PC-3 (cell line): ENCODE measurements around the gene CUEDC2. TPM values are rescaled to one million over a fixed set of nuclear protein-coding genes. Genes with fewer than 3 reads are reported as not detected.
A peak's percentile ranks its signal among the peaks of the same experiment; 100 is the strongest.

ENCODE experiments used
- ATAC-seq: fragments of 200-7000 bp; cut with Tn5 transposase; 2 replicates; pipeline ENCODE4 v1.9.1; 2020; ENCODE audit warnings: mild to moderate bottlenecking, moderate library complexity
- BruUV-seq: library from RNA; stranded (reverse); fragments of 400-500 nt; replicated peaks from 2 replicates; lab custom pipeline; 2021; lab: Mats Ljungman, UMichigan
- CTCF ChIA-PET: fragments of 300-600 bp; sonication (Branson Sonifier 250); formaldehyde crosslinking; loops from one replicate; lab custom pipeline; 2022; ENCODE audit warnings: antibody characterized with exemption; lab: Charles Lee
- POLR2A ChIA-PET: fragments of 300-600 bp; sonication (Branson Sonifier 250); formaldehyde crosslinking; loops from one replicate; lab custom pipeline; 2022; ENCODE audit warnings: antibody characterized with exemption; ENCODE audit not compliant: unreplicated experiment; lab: Charles Lee
- DNase-seq: peaks from one replicate; pipeline ENCODE4 v3.0.0-alpha.2; 2015
- H2AFZ ChIP-seq: fragments of 300-600 bp; sonication (generic); 2 replicates; pipeline ENCODE4 v1.6.0; 2016; ENCODE audit warnings: antibody characterized with exemption, low read length
- H3F3A ChIP-seq: fragments of 300-600 bp; sonication (generic); one replicate; pipeline ENCODE4 v1.6.0; 2017; ENCODE audit warnings: antibody characterized with exemption, low read length, control low read depth, mild to moderate bottlenecking; ENCODE audit not compliant: unreplicated experiment
- H3K27ac ChIP-seq: fragments of 300-600 bp; sonication (generic); 2 replicates; pipeline ENCODE4 v1.5.1; 2016; ENCODE audit warnings: mild to moderate bottlenecking, low read length
- H3K27me3 ChIP-seq: fragments of 300-600 bp; sonication (generic); 2 replicates; pipeline ENCODE4 v1.6.1; 2016; ENCODE audit warnings: low read length, mixed read lengths
- H3K36me3 ChIP-seq: fragments of 300-600 bp; sonication (generic); 2 replicates; pipeline ENCODE4 v1.6.1; 2016; ENCODE audit warnings: low read depth, mixed run types, low read length, mixed read lengths
- H3K4me1 ChIP-seq: fragments of 300-600 bp; sonication (generic); 2 replicates; pipeline ENCODE4 v1.5.1; 2016; ENCODE audit warnings: low read length; ENCODE audit not compliant: insufficient read depth
- H3K4me2 ChIP-seq: fragments of 300-600 bp; sonication (generic); 2 replicates; pipeline ENCODE4 v1.6.0; 2016; ENCODE audit warnings: low read length
- H3K4me3 ChIP-seq: fragments of 300-600 bp; sonication (generic); 2 replicates; pipeline ENCODE4 v1.5.1; 2016; ENCODE audit warnings: mild to moderate bottlenecking, low read length, mixed read lengths
- H3K79me2 ChIP-seq: fragments of 300-600 bp; sonication (generic); 2 replicates; pipeline ENCODE4 v1.6.1; 2017; ENCODE audit warnings: low read length, mixed read lengths
- H3K9ac ChIP-seq: fragments of 300-600 bp; sonication (generic); 2 replicates; pipeline ENCODE4 v1.6.0; 2016; ENCODE audit warnings: mild to moderate bottlenecking, low read length
- H3K9me2 ChIP-seq: fragments of 300-600 bp; sonication (generic); replicated peaks from 2 replicates; pipeline ENCODE4 v1.6.1; 2016; ENCODE audit warnings: mixed run types, low read length, mixed read lengths
- H3K9me3 ChIP-seq: fragments of 300-600 bp; sonication (generic); 2 replicates; pipeline ENCODE4 v1.6.1; 2016; ENCODE audit warnings: low read length, mixed read lengths
- H4K20me1 ChIP-seq: fragments of 300-600 bp; sonication (generic); 2 replicates; pipeline ENCODE4 v1.6.1; 2016; ENCODE audit warnings: low read length, mixed read lengths
- EZH2 ChIP-seq: fragments of 300-600 bp; sonication (generic); IDR thresholded peaks from one replicate; pipeline ENCODE4 v1.6.1; 2017; ENCODE audit warnings: antibody characterized with exemption, mild to moderate bottlenecking, low read length; ENCODE audit not compliant: unreplicated experiment
- EZH2phosphoT487 ChIP-seq: fragments of 300-600 bp; sonication (generic); IDR thresholded peaks from 2 replicates; pipeline ENCODE4 v1.6.1; 2018; ENCODE audit warnings: mild to moderate bottlenecking, antibody characterized with exemption, low read length, borderline replicate concordance
- intact Hi-C: fragments of 100-400 bp; cut with micrococcal nuclease; formaldehyde crosslinking; loops from 2 replicates; pipeline ENCODE4 v1.9.0; 2023
- total RNA-seq: library from RNA; depleted of rRNA; stranded (reverse); fragments of >200 nt; gene quantifications from 2 replicates; pipeline ENCODE4 v1.2.3, GENCODE V29; 2014
- TF ChIP-seq, protein P1 (sequence below): fragments of 300-600 bp; sonication (generic); conservative IDR thresholded peaks from 2 replicates; pipeline ENCODE4 v1.5.1; 2017; ENCODE audit warnings: antibody characterized with exemption, low read depth, mild to moderate bottlenecking, low read length

Gene CUEDC2
- total RNA-seq, 1 experiment from 2014 or later, result 51.4 TPM

DNA sequence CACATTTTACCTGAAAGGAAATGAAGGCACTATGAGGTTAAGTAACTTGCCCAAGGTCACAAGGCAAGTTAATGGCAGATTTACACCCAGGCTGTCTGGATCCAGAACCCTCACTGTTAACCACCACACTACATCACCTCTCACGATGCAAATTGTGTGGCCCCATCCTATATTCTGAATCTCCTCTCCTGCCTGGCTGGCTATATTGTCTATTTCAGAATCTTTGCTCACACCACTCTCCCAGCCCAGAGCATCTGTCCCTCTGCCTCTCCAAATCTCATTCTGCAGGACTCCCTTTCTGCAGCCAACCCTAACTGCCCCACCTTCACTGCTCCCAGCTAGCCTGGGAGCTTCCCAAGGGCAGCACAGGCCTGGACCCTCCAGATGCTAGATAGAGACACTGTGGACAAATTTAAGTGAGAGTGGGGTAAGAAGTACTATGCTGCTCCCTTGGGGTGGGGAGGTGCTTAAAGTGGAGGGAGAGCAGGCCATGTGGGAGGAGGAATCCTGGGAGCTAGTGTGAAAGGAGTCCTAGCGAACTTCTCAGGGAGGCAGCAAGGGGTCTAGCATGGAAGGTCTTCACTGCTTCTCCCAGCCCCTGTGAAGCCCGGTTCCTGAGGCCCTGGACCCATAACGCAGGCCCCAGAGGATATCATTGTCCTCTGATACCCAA, 786 bp downstream of the CUEDC2 start:
- Histone ChIP-seq H3K36me3 (no peaks in the 10 kb centered on the region), H3K4me2 (peak overlapping the region; percentile 90), H3K27me3 (no peaks in the 10 kb centered on the region), H3F3A (no peaks in the 10 kb centered on the region), H3K4me1 (peaks cover 5% of the 10 kb centered on the region; the same call in 1 of the 2 replicates), H3K4me3 (peak overlapping the region; percentile 85), H3K9ac (peak overlapping the region; percentile 83), H2AFZ (peak overlapping the region; percentile 88), H3K9me3 (no peaks in the 10 kb centered on the region), H3K79me2 (peaks cover 11% of the 10 kb centered on the region; the same call in 1 of the 2 replicates), H3K27ac (no peak overlapping the region), H4K20me1 (no peaks in the 10 kb centered on the region), H3K9me2 (no peaks in the 10 kb centered on the region)
- POLR2A ChIA-PET, result interaction anchor here (0.5 to 0.6 kb wide), 2 partner anchors 42 to 88 kb away, joined by 3 to 6 read pairs; no protein-coding TSS in a partner anchor
- BruUV-seq, result no TSS peak
- no peak for TF ChIP-seq EZH2
- no peak for TF ChIP-seq EZH2phosphoT487
- TF ChIP-seq, protein P1, sequence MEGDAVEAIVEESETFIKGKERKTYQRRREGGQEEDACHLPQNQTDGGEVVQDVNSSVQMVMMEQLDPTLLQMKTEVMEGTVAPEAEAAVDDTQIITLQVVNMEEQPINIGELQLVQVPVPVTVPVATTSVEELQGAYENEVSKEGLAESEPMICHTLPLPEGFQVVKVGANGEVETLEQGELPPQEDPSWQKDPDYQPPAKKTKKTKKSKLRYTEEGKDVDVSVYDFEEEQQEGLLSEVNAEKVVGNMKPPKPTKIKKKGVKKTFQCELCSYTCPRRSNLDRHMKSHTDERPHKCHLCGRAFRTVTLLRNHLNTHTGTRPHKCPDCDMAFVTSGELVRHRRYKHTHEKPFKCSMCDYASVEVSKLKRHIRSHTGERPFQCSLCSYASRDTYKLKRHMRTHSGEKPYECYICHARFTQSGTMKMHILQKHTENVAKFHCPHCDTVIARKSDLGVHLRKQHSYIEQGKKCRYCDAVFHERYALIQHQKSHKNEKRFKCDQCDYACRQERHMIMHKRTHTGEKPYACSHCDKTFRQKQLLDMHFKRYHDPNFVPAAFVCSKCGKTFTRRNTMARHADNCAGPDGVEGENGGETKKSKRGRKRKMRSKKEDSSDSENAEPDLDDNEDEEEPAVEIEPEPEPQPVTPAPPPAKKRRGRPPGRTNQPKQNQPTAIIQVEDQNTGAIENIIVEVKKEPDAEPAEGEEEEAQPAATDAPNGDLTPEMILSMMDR, result no peak
- DNase-seq (peak; percentile 22), ATAC-seq (peak; percentile 48)
- CTCF ChIA-PET, result no interaction called here
- intact Hi-C loops, result loop anchor here (1.0 kb wide), 1 partner anchor 18 kb away; no protein-coding TSS in a partner anchor

DNA sequence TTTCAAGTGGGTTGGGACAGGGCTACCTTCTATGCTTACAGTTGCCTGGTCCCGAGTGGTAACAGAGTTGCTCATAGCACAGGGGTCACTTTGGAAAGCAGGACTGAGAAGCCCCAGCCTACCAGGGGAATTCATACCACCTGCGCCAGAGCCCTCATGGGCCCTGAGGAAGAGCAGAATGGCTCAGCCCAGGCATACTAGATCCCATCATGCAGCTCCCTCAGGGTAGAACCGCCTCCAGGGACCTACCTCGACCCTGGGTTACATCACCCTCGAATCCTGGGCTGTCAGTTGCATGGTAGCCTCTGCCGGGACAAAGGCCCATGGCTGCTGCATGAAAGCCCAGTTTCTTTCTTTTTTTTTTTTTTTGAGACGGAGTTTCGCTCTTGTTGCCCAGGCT, 2.9 kb downstream of the CUEDC2 start:
- H3K4me3 ChIP-seq, result no peak overlapping the region
- no peaks in the 10 kb centered on the region for H3K27me3 ChIP-seq
- no peak overlapping the region for H2AFZ ChIP-seq
- intact Hi-C loops, result no loop called here
- ChIA-PET POLR2A (no interaction called here), CTCF (no interaction called here)
- no peaks in the 10 kb centered on the region for H3F3A ChIP-seq
- H3K9ac ChIP-seq, result no peak overlapping the region
- no peaks in the 10 kb centered on the region for H3K36me3 ChIP-seq
- no peaks in the 10 kb centered on the region for H3K9me3 ChIP-seq
- peaks cover 11% of the 10 kb centered on the region; the same call in 1 of the 2 replicates for H3K79me2 ChIP-seq
- TF ChIP-seq, protein P1, result no peak
- TF ChIP-seq EZH2, result no peak
- no peak for TF ChIP-seq EZH2phosphoT487
- no TSS peak for BruUV-seq
- H3K4me2 ChIP-seq, result no peak overlapping the region
- DNase-seq, result no peak
- no peak for ATAC-seq
- H3K9me2 ChIP-seq, result no peaks in the 10 kb centered on the region
- H3K4me1 ChIP-seq, result peaks cover 5% of the 10 kb centered on the region; the same call in 1 of the 2 replicates
- H4K20me1 ChIP-seq, result no peaks in the 10 kb centered on the region
- H3K27ac ChIP-seq, result no peak overlapping the region

DNA sequence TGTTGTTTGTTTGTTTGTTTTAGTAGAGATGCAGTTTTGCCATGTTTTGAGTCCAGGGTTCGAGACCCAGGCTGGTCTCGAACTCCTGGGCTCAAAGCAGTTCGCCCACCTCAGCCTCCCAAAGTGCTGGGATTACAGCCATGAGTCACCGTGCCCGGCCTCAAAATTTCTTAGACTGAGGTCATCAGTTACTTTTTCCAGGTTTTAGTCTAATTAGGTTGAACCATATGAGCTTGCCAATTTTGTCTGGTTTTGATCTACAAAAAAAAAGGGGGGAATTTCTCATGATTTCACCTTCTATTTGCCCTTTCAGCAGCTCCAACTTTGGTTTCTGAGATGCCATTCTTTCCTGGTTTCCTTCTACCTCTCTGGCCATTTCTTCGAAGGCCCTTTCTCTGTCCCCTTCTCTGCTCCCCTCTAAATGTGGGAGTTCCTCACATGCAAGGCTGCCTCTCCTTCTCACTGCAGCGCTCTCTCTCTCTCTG, 5.5 kb downstream of the CUEDC2 start:
- no peaks in the 10 kb centered on the region for H3K9me2 ChIP-seq
- H3K4me1 ChIP-seq, result peaks cover 16% of the 10 kb centered on the region
- no peak overlapping the region for H3K4me3 ChIP-seq
- H3K9me3 ChIP-seq, result no peaks in the 10 kb centered on the region
- H3K79me2 ChIP-seq, result peaks cover 17% of the 10 kb centered on the region; the same call in 1 of the 2 replicates
- no peak overlapping the region for H2AFZ ChIP-seq
- ATAC-seq (no peak), DNase-seq (no peak)
- no peaks in the 10 kb centered on the region for H3F3A ChIP-seq
- no peak overlapping the region for H3K27ac ChIP-seq
- H3K9ac ChIP-seq, result no peak overlapping the region
- H3K4me2 ChIP-seq, result no peak overlapping the region
- intact Hi-C loops, result no loop called here
- ChIA-PET POLR2A (no interaction called here), CTCF (no interaction called here)
- H4K20me1 ChIP-seq, result no peaks in the 10 kb centered on the region
- H3K36me3 ChIP-seq, result 0 out of 2 replicates have a peak, but pooled peaks cover 4% of the 10 kb centered on the region
- no peaks in the 10 kb centered on the region for H3K27me3 ChIP-seq
- BruUV-seq, result no TSS peak
- TF ChIP-seq, protein P1, result no peak
- no peak for TF ChIP-seq EZH2
- no peak for TF ChIP-seq EZH2phosphoT487
